ENCODE results near the gene DKK3.

The DKK3 gene

DNA sequence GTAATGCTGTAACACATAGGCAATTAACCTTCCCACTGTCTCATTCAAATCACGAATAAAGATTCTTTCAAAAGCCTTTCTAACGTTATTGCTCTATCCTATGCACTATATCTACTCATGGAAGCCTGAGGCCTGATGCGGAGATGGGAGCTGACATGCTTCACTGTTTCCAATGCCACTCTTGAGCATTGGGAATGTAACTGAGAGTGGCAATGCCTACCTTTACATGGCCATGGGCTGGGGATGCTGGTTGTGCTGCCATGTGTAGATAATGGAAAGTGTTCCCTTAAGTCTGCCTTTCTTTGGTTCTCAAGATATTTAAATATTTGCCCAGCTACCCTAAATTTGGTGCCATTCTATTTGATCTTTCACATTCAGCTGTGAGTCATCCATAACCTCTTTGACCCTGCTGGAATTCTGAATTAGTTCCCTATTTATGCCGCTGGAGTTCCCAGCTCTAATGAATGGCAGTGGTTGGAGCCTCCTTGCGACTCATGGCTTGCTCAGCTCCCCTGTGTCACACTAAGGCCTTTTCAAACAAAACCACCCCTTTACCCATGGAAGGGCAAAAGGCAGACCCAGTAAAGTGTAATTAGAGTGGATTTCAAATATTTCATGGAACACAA lies 21.4 kb upstream of the DKK3 start:
- no peak for DNase-seq (ENCODE audit: low read depth)

DNA sequence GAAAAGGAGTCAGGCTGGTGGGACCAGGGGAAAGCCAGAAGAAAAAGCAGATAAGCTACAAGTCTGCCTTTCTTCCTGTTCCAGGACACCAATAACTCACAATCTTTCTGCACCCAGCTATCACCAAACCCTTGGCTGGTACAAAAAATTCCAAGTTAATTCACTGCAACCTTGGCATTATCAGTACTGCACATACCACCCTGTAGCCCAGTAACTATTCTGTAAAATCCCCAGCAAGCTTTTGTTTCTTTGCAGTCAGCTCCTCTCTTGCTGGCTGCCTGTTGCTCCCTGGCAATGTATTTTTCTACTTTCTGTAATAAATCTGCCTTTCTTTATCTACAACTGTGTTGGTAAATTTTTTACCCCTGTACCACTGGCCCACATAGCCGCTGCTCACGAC lies 20.7 kb upstream of the DKK3 start:
- DNase-seq (ENCODE audit: low read depth), result no peak

GRCh38 chr11:12028303-12028702 lies 19.9 kb upstream of the DKK3 start:
- no peak for DNase-seq (ENCODE audit: low read depth)

- no peak for DNase-seq (ENCODE audit: low read depth)
Observed at GRCh38 chr11:12026331-12027211, 18.1 kb upstream of the DKK3 start.

DNA sequence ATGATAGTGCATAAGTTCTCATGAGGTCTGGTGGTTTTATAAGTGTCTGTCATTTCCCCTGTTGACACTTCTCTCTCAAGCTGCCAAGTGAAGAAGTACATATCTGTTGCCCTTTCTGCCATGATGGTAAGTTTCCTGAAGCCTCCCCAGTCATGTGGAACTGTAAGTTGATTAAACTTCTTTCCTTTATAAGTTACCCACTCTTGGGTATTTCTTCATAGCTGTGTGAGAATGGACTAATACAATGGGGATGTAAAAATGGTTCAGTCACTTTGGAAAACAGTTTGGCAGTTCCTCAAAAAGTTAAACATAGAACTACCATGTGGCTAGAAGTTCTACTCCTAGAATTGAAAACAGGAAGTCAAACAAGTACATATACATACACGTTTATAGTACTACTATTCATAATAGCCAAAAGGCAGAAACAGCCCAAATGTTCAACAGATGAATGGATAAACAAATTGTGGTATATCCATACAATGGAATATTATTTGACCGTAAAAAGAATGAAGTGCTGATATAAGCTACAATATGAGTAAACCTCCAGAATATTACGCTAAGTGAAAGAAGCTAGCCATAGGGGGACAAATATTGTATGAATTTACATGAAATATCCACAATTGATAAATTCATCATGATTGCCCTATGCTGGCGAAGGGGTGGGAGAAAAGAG lies 16.0 kb upstream of the DKK3 start:
- no peak for DNase-seq (ENCODE audit: low read depth)

DNA sequence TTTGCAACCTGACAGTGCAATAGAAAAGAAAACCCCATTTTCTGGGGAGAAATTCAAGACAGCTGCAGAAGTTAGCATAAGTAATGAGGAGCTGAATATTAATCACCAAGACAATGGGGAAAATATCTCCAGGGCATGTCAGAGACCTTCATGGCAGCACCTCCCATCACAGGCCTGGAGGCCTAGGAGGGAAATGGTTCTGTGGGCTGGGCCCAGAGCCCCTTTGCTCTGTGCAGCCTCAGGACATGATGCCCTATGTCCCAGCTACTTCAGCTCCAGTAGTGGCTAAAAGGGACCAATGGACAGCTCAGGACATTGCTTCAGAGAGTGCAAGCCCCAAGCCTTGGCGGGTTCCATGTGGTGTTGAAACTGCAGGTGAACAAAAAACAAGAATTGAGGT lies 14.6 kb upstream of the DKK3 start:
- no peak for DNase-seq (ENCODE audit: low read depth)

GRCh38 chr11:12020546-12020945 lies 12.1 kb upstream of the DKK3 start:
- DNase-seq (ENCODE audit: low read depth), result no peak

- no peak for DNase-seq (ENCODE audit: low read depth)
Observed at GRCh38 chr11:12019866-12020416, 11.5 kb upstream of the DKK3 start.

- no peak for DNase-seq (ENCODE audit: low read depth)
Observed at GRCh38 chr11:12019337-12019736, 10.9 kb upstream of the DKK3 start.

GRCh38 chr11:12017865-12018453 lies 9.5 kb upstream of the DKK3 start:
- no peak for DNase-seq (ENCODE audit: low read depth)

- no peak for DNase-seq (ENCODE audit: low read depth)
Observed at GRCh38 chr11:12017243-12017678, 8.8 kb upstream of the DKK3 start.

GRCh38 chr11:12016246-12016645 lies 7.8 kb upstream of the DKK3 start:
- no peak for DNase-seq (ENCODE audit: low read depth)

DNA sequence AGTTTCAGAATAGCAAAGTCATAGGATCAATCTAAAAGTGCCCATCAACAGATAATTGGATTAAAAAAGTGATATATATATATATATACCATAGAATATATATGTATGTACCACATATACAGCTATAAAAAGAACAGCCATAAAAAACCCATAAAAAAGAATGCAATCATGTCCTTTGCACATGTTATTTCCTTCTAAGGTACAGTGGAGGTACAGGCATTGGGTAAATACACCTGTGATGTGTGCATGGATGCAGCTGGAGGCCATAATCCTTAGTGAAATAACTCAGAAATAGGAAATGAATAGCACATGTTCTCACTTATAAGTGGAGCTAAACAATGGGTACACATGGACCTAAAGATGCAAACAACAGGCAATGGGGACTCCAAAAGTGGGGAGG lies 7.1 kb upstream of the DKK3 start:
- no peak for DNase-seq (ENCODE audit: low read depth)

GRCh38 chr11:12013781-12014180 lies 5.4 kb upstream of the DKK3 start:
- no peak for DNase-seq (ENCODE audit: low read depth)

DNA sequence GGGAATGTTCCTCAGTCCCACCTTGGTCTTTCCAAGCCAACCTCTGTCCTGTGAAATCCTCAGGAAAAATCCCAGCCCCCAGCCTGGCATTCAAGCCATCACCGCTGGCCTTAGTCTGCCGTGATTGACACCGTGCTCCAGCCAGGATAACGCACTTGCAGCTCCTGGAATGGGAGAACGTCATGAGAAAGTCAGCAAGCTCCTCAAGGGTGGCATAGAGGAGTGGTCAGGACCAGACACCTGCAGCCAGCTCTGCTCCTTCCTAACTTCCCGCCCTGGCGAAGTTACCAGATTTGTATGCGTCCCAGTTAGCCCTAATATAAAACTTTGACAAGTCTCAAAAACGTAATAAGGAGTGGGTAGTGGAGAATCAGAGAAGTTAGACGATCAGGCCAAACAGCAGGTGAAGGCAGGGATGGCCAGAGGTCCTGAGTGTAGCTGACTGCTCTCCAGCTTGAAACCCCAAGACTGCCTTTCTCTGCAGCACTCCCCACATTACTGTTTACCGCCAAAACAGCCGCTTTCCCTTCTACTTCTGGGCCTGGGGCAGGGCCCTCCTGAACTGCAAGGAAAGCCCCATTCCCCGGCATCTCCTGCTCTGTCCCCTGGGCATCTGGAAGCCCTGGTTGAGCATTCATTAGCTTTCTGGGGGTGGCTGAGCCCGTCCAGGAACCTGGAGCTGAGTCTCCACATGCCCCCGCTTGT lies 1.3 kb upstream of the DKK3 start:
- no peak for DNase-seq (ENCODE audit: low read depth)

GRCh38 chr11:12008790-12009616 lies 577 bp upstream of the DKK3 start:
- no peak for DNase-seq (ENCODE audit: low read depth)

DNA sequence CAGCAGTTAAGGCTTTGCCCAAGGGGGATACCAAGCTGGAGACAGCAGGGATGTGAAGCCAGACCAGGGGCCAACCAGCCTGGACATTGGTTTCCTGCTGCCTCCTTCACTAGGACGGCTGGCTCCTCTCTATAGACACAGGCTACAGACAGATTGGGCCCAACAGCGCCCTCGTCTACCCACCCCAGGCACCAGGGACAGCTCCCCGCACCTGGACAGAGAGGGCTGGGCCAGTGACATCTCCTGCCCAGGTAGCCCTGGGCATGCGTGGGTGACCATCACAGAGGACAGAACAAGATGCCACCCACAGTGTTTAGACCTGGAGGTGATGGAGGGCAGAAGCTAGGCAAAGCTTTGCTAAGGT lies 1.2 kb downstream of the DKK3 start:
- DNase-seq (ENCODE audit: low read depth), result no peak

- no peak for DNase-seq (ENCODE audit: low read depth)
Observed at GRCh38 chr11:12006552-12007229, 1.7 kb downstream of the DKK3 start.

GRCh38 chr11:12005476-12005875 lies 3.0 kb downstream of the DKK3 start:
- peak; percentile 68 for DNase-seq (ENCODE audit: low read depth)

DNA sequence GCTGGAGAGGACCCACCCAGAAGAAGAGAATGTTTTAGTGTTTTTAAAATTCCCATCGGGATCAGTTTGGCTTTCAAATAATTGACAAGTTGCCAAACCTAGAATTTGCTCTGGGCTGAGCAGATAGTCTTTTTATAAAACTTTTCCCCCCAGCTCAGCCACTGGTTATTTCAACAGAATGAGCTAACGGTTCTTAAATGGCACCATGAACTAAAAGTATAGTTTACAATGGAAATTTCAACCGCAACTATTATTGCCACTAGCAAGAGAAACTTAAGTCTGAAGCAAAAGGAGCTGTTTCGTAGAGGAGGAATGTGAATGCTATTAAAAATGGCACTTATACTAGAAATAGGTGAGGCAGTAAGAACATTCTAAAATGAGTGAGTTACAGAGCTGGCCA lies 3.4 kb downstream of the DKK3 start:
- no peak for DNase-seq (ENCODE audit: low read depth)
